ENCODE results near the gene ARID4A. TPM values are rescaled to one million over a fixed set of nuclear protein-coding genes. Genes with fewer than 3 reads are reported as not detected.

The ARID4A gene
- total and polyA plus RNA-seq, 9 of the 15 experiments (the other 6 are each of a cell fraction or from before 2014, with no cell fraction given) = 2.4 to 11.5 (median 8.7) TPM

- TF ChIP-seq ELK3 (CRISPR knock-in tag; IDR thresholded peaks at IDR 0.05) = no peak
- no peak for TF ChIP-seq CBX5 (IDR thresholded peaks at IDR 0.05; ENCODE audit: borderline replicate concordance, low read depth)
- TF ChIP-seq SNIP1 (IDR thresholded peaks at IDR 0.05; ENCODE audit: low read depth) = no peak
- no peak for TF ChIP-seq PREB (CRISPR knock-in tag; IDR thresholded peaks at IDR 0.05)
- no peak for TF ChIP-seq NCOA2 (IDR thresholded peaks at IDR 0.05; ENCODE audit: partially characterized antibody in 2 of 2)
- peak; percentile 97 for TF ChIP-seq FOS (IDR thresholded peaks at IDR 0.05; ENCODE audit: extremely low read depth, insufficient read length)
- TF ChIP-seq GTF2B (IDR thresholded peaks at IDR 0.05; ENCODE audit: extremely low read depth, insufficient read length) = no peak
- TF ChIP-seq SLC30A9 (CRISPR knock-in tag; IDR thresholded peaks at IDR 0.05) = no peak
- TF ChIP-seq ETS2 (tag; IDR thresholded peaks at IDR 0.05; ENCODE audit: borderline replicate concordance, poor library complexity, severe bottlenecking) = no peak
- TF ChIP-seq FOXK1 (CRISPR knock-in tag; IDR thresholded peaks at IDR 0.05; ENCODE audit: borderline replicate concordance) = no peak
- no peak for TF ChIP-seq HNRNPK (IDR thresholded peaks at IDR 0.05; ENCODE audit: low read depth, low read length, poor library complexity, severe bottlenecking)
- no peak for TF ChIP-seq HDAC2 (IDR thresholded peaks at IDR 0.05)
- TF ChIP-seq MAFK (IDR thresholded peaks at IDR 0.05; ENCODE audit: low read length) = peak; percentile 18; the same call in 1 of the 2 replicates
- peak; percentile 98 for TF ChIP-seq CREB3 (tag; conservative IDR thresholded peaks at IDR 0.05; ENCODE audit: low read depth)
- no peak for TF ChIP-seq BHLHE40 (IDR thresholded peaks at IDR 0.05; ENCODE audit: low read length)
- no peak for TF ChIP-seq SMARCE1 (IDR thresholded peaks at IDR 0.05)
- peak; percentile 89 for TF ChIP-seq IRF9 (tag; IDR thresholded peaks at IDR 0.05)
- no peak for TF ChIP-seq CBX8 (IDR thresholded peaks at IDR 0.05; ENCODE audit: borderline replicate concordance, extremely low read depth, low read depth, low read length, poor library complexity, severe bottlenecking)
- TF ChIP-seq THAP12 (CRISPR knock-in tag; IDR thresholded peaks at IDR 0.05) = 0 out of 2 replicates have a peak, but pooled peaks have one; percentile 43
- no peak for TF ChIP-seq ATF1 (CRISPR knock-in tag; IDR thresholded peaks at IDR 0.05)
- TF ChIP-seq ATF1 (tag; IDR thresholded peaks at IDR 0.05) = peak; percentile 88
Measured at GRCh38 chr14:58297762-58298476, 436 bp upstream of the ARID4A start (continued).
